GM19193 (cell line): ENCODE data around the gene KCNQ1OT1.

Experiments used
- POLR2A ChIP-seq: IDR thresholded peaks from 4 replicates; pipeline ENCODE4 v1.6.1; 2011; ENCODE audit not compliant: insufficient read depth, insufficient read length; ENCODE audit errors: extremely low read depth

Gene KCNQ1OT1

DNA sequence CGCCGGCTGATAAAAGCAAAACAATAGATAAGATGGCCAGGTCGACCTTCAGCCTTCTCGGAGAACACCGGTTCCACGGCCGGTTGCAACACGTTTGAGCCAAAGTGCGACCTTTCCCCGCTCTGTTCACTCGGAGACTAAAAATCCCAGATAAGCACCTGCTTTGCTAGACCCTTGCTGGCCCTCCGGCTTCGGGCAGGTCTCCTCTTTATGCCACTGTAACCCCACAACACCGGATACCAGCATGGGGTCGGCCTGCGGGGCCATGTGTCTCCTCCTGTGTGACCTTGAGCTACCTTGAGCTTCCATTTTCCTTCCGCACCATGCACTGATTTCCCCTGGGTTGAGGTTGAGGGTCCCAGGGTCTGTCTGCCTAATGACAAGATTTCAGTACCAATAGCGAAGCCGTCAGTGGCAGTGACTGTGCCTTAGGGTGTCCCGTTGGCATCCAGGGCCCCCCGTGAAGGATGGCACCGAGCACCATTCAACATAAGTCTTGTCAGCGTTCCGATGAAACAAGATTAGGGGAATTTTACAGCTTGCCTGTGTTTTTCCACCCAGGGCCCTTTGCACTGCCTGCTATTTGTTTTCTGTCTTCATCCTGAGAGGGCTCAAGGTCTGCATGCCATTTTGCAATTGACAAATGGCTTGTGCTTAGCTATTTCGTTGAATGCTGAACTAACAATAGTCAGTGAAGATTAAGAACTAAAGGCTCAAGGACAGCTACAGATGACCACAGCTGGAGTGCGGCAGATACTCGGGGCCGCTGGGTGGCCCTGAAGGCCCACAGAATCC, 136.4 kb downstream of the KCNQ1OT1 start:
- no peak for TF ChIP-seq POLR2A

DNA sequence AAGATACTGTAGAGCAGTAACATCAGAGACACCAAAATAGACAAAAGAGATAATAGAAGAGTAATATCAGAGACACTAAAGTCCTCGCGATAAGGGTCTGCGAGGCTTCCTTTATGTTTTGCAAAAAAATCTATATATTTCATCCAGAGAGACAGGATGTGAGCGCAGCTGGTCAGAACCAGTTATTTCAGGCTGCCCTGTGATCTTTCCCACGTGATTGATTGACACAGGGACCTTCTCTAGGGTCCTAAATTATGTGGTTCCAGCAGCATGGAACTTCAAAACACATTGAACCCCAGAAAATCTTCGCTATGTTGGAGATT, 136.9 kb downstream of the KCNQ1OT1 start:
- TF ChIP-seq POLR2A, result no peak

DNA sequence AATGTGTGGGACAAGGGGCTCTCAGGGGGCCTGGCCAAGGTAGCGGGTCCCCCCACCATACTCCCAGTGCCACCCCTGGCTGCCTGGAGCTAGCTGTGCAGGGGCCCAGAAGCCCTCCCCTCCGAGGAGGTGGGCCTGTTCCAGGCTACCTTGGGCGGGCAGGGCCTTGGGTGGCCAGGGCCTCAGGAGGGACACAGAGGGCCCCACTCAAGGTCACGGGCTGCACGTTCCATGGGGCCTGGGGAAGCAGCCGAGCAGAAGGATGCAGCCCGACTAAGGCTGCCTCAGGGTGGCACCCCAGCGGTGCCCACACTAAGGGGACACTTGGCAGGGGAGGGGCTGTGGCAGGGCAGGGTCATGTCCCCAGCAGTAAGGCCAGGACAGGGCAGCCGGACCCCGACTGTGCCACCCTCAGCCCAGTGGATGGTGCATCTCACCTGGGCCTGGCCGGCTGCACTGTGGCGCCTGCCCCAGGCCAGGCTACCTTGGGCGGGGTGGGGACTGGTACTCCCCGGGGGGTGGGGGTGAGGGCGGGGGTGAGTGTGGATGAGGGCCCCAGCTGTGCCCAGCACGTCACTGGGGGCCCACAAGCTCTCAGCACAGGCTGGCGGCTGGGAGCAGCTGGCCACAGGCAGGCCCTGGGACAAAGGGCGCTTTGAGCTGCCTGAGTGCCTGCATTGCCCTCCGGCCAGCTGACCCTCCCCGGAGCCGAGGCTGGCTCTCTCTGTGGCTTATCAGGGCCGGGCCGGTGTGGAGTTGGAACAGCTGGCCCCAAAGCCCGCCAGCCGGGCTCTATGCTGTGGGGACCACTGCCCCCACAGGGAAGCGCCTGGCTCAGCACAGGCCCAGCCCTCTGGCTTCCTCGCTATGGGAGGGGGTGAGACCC, 137.9 kb downstream of the KCNQ1OT1 start:
- TF ChIP-seq POLR2A, result no peak

DNA sequence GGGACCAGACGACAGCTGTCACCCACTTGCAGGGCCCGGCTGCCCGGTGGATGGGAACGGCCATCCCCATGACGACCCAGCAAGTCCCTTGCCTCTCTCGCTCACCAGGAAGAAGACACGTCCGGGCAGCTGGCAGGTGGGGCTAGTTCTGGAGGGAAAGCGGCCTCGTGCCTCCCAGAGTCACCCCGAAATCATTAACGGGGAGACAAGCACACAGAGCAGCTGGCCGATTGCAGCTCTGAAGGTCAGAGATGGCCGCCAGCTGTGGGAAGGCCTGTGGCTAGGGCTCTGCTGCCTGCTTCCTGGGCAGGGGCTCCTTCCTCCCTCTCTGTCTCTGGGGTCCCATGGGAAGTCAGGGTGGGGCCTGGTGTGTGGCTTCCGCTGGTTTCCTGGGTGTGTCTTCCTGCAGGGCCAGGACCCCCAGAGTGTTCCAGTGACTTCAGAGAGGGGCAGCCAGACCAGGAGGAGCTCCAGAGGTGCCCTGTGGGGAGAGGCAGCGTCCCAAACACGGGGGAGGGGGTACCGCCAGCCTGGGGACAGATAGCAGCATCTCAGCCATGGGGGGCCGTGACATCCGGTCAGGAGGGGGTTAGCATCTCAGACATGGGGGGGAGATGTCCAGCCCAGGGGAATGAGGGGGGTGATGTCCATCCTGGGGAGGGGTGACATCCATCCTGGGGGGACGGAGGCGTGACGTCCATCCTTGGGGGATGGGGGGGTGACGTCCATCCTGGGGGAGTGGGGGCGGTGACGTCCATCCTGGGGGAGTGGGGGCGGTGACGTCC, 140.1 kb downstream of the KCNQ1OT1 start:
- no peak for TF ChIP-seq POLR2A

DNA sequence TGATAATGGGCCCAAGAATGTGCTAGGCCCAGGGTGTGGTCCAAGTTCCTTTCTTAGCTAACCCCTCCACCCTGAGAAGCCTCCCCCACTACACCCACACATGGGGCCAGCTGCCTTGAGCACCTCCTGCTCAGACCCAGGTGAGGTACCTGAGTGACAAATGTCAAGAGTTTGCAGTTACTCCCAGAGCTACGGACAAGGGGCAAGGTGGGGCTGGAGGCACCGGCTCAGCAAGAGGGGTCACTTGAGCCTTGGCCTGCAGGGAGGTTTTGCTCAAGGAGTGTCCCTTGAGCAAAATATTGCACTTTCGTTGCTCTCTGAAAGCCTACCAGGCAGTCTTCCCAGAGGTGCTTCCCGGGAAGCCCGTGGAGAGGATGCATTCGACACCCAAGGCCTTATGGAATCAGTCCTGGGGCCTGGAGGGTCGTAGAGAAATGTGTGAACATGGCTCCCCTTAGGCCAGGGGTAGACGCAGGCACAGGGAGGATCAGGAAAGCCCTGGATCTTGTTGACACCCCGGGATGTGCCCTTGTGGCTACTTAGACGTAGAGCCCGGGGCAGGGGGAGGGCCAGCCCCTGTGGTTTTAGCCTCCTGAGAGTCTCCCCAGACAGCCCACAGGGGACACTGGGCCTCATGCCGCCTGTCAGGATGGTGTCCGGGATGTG, 140.8 kb downstream of the KCNQ1OT1 start:
- no peak for TF ChIP-seq POLR2A

DNA sequence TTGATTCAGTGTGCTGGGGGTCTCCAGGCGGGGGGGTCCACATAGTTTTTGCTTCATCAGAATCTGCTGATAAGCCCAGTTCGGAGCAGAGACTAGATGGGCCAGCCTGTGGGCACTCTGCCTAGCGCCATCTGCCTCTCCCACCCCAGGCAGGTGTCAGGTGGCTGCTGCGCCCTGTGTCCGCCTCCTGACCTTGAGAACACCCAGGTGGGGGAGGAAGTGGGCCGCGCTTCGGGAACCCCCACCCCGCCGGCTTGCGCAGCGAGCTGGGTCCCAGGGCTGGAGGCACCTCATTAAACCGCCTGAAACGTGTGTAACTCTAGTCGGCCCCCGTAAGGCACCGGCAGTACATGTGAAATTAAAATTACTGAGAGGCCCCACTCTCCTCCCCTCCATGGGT, 141.4 kb downstream of the KCNQ1OT1 start:
- no peak for TF ChIP-seq POLR2A
